Astrocyte (in vitro differentiated cells and primary cell): ENCODE data around the gene KLHL18. TPM values are rescaled to one million over a fixed set of nuclear protein-coding genes. Genes with fewer than 3 reads are reported as not detected.
"Not testable (repeated sequence)": the region's sequence is repeated elsewhere in the genome, so short reads cannot be mapped to it uniquely, and the experiment has no call there.

Experiments
- DNase-seq: peaks from one replicate; pipeline ENCODE4 v3.0.0-alpha.2; 2010; ENCODE audit warnings: low read depth
- FAIRE-seq: peaks from 2 replicates; lab custom pipeline; 2011; peaks lifted over from hg19 to GRCh38; lab: Jason Lieb, UNC
- H2AFZ ChIP-seq: 2 replicates; pipeline ENCODE4 v1.6.0; 2012; ENCODE audit warnings: low read depth, low read length, inconsistent platforms
- H3K27ac ChIP-seq: 2 replicates; pipeline ENCODE4 v1.5.1; 2011; ENCODE audit warnings: low read depth, low read length, inconsistent platforms
- H3K27me3 ChIP-seq: 2 replicates; pipeline ENCODE4 v1.6.0; 2011; ENCODE audit warnings: low read length, inconsistent platforms; ENCODE audit not compliant: insufficient read depth
- H3K36me3 ChIP-seq: 2 replicates; pipeline ENCODE4 v1.5.1; 2011; ENCODE audit warnings: low read length, inconsistent platforms; ENCODE audit not compliant: insufficient read depth
- H3K4me1 ChIP-seq: 2 replicates; pipeline ENCODE4 v1.5.1; 2011; ENCODE audit warnings: low read length, inconsistent platforms; ENCODE audit not compliant: insufficient read depth
- H3K4me2 ChIP-seq: 2 replicates; pipeline ENCODE4 v1.6.0; 2012; ENCODE audit warnings: low read length, inconsistent platforms
- H3K4me3 ChIP-seq: 2 replicates; pipeline ENCODE4 v1.5.1; 2011; ENCODE audit warnings: low read depth, mild to moderate bottlenecking, low read length, inconsistent platforms; ENCODE audit not compliant: insufficient read depth
- H3K79me2 ChIP-seq: 2 replicates; pipeline ENCODE4 v1.6.0; 2012; ENCODE audit warnings: mild to moderate bottlenecking, low read length, inconsistent platforms; ENCODE audit not compliant: insufficient read depth
- H3K9ac ChIP-seq: 2 replicates; pipeline ENCODE4 v1.6.0; 2012; ENCODE audit warnings: mild to moderate bottlenecking, low read length, inconsistent platforms
- H3K9me3 ChIP-seq: 2 replicates; pipeline ENCODE4 v1.5.1; 2012; ENCODE audit warnings: low read depth, mild to moderate bottlenecking, low read length, inconsistent platforms; ENCODE audit not compliant: insufficient read depth
- H4K20me1 ChIP-seq: 2 replicates; pipeline ENCODE4 v1.6.0; 2012; ENCODE audit warnings: low read length, inconsistent platforms; ENCODE audit not compliant: insufficient read depth
- H3K27ac Mint-ChIP-seq: one replicate; pipeline ENCODE4 v1.8.0; 2021; ENCODE audit warnings: mild to moderate bottlenecking, mixed read lengths; ENCODE audit not compliant: unreplicated experiment
- H3K27me3 Mint-ChIP-seq: one replicate; pipeline ENCODE4 v1.8.0; 2021; ENCODE audit warnings: low read depth, mixed read lengths; ENCODE audit not compliant: unreplicated experiment
- H3K36me3 Mint-ChIP-seq: one replicate; pipeline ENCODE4 v1.8.0; 2021; ENCODE audit warnings: low read depth, mixed read lengths; ENCODE audit not compliant: unreplicated experiment
- H3K4me1 Mint-ChIP-seq: one replicate; pipeline ENCODE4 v1.8.0; 2021; ENCODE audit warnings: low read depth, mixed read lengths; ENCODE audit not compliant: unreplicated experiment
- H3K4me3 Mint-ChIP-seq: one replicate; pipeline ENCODE4 v1.8.0; 2021; ENCODE audit warnings: mild to moderate bottlenecking, moderate library complexity, mixed read lengths; ENCODE audit not compliant: unreplicated experiment
- H3K9me3 Mint-ChIP-seq: one replicate; pipeline ENCODE4 v1.8.0; 2021; ENCODE audit warnings: mild to moderate bottlenecking, mixed read lengths; ENCODE audit not compliant: unreplicated experiment
- CTCF ChIP-seq: IDR thresholded peaks from 2 replicates; pipeline ENCODE4 v1.5.1; 2011; ENCODE audit warnings: low read depth, mild to moderate bottlenecking, inconsistent platforms, low read length, moderate library complexity; ENCODE audit not compliant: insufficient read depth
- EZH2 ChIP-seq: IDR thresholded peaks from 2 replicates; pipeline ENCODE4 v1.6.1; 2012; ENCODE audit warnings: mild to moderate bottlenecking, low read length, inconsistent platforms; ENCODE audit not compliant: insufficient read depth
- total RNA-seq: library from RNA; stranded (reverse); gene quantifications from 2 replicates; pipeline ENCODE4 v1.2.1, GENCODE V29; 2021

The KLHL18 gene
- total RNA-seq, 1 donor from 2014 or later: 53.2 TPM

GRCh38 chr3:47367631-47368030 lies 84.9 kb downstream of the KLHL18 start:
- H3K4me1 Mint-ChIP-seq: no peaks in the 10 kb centered on the region

DNA sequence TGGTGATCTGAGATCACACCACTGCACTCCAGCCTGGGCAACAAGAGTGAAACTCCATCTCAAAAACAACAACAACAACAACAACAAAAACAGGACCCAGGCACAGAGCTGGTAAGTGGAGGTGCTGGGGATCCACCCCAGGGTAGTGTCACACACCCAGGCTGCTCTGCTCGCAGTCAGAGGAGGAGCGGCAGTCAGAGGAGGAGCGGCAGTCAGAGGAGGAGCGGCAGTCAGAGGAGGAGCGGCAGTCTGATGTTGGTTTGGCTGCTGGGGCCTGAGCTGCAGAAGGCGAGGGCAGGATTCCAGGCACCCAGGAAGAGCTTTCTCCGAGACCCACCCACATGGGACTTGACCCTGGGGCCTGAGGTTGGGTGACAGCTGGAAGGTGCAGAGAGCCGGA lies 87.3 kb downstream of the KLHL18 start:
- H3K4me1 ChIP-seq, H3K36me3 Mint-ChIP-seq, H3K9ac ChIP-seq, H3K4me1 Mint-ChIP-seq, H2AFZ ChIP-seq, H3K4me3 Mint-ChIP-seq, H4K20me1 ChIP-seq, H3K36me3 ChIP-seq, FAIRE-seq, H3K79me2 ChIP-seq, H3K9me3 ChIP-seq, H3K9me3 Mint-ChIP-seq, H3K4me3 ChIP-seq, H3K27ac Mint-ChIP-seq, H3K27me3 Mint-ChIP-seq, H3K4me2 ChIP-seq, H3K27me3 ChIP-seq, DNase-seq, H3K27ac ChIP-seq: not testable (repeated sequence)

More at GRCh38 chr3:47367631-47368030, 84.9 kb downstream of the KLHL18 start:
- Histone ChIP-seq H4K20me1 (no peaks in the 10 kb centered on the region), H3K4me3 (no peak overlapping the region), H3K4me2 (no peak overlapping the region), H3K36me3 (no peaks in the 10 kb centered on the region), H3K79me2 (no peaks in the 10 kb centered on the region), H2AFZ (no peak overlapping the region), H3K27ac (no peak overlapping the region), H3K4me1 (no peaks in the 10 kb centered on the region), H3K9me3 (no peaks in the 10 kb centered on the region), H3K9ac (no peak overlapping the region), H3K27me3 (no peaks in the 10 kb centered on the region)
- H3K27me3 Mint-ChIP-seq: peaks cover 6% of the 10 kb centered on the region
- H3K36me3 Mint-ChIP-seq: peaks cover 5% of the 10 kb centered on the region
- DNase-seq: no peak
- H3K4me3 Mint-ChIP-seq: no peak overlapping the region
- peaks cover 2% of the 10 kb centered on the region for H3K9me3 Mint-ChIP-seq
- no peak overlapping the region for H3K27ac Mint-ChIP-seq
- TF ChIP-seq EZH2 (no peak), CTCF (no peak)
- FAIRE-seq: no peak

- no peak overlapping the region for H3K27ac Mint-ChIP-seq
- H3K9me3 ChIP-seq: no peaks in the 10 kb centered on the region
- no peak overlapping the region for H3K27ac ChIP-seq
- H2AFZ ChIP-seq: no peak overlapping the region
- no peaks in the 10 kb centered on the region for H3K79me2 ChIP-seq
- no peak overlapping the region for H3K4me2 ChIP-seq
- no peaks in the 10 kb centered on the region for H3K4me1 ChIP-seq
- TF ChIP-seq EZH2: no peak
- TF ChIP-seq CTCF: no peak
- no peaks in the 10 kb centered on the region for H4K20me1 ChIP-seq
- H3K36me3 Mint-ChIP-seq: peaks cover 3% of the 10 kb centered on the region
- H3K36me3 ChIP-seq: no peaks in the 10 kb centered on the region
- H3K4me3 ChIP-seq: no peak overlapping the region
- H3K9ac ChIP-seq: no peak overlapping the region
- peaks cover 6% of the 10 kb centered on the region for H3K27me3 Mint-ChIP-seq
- DNase-seq (no peak), FAIRE-seq (no peak)
- H3K4me1 Mint-ChIP-seq: no peaks in the 10 kb centered on the region
- no peak overlapping the region for H3K4me3 Mint-ChIP-seq
- H3K27me3 ChIP-seq: no peaks in the 10 kb centered on the region
- H3K9me3 Mint-ChIP-seq: no peaks in the 10 kb centered on the region
Measured at GRCh38 chr3:47370887-47371697, 88.3 kb downstream of the KLHL18 start.
